Astrocyte (in vitro differentiated cells and primary cell): Measurements from ENCODE around the gene STMN3. TPM values are rescaled to one million over a fixed set of nuclear protein-coding genes. Genes with fewer than 3 reads are reported as not detected.
"Not testable (repeated sequence)": the region's sequence is repeated elsewhere in the genome, so short reads cannot be mapped to it uniquely, and the experiment has no call there.

ENCODE experiments used
- DNase-seq: peaks from one replicate; pipeline ENCODE4 v3.0.0-alpha.2; 2010; ENCODE audit warnings: low read depth
- FAIRE-seq: peaks from 2 replicates; lab custom pipeline; 2011; peaks lifted over from hg19 to GRCh38; lab: Jason Lieb, UNC
- H2AFZ ChIP-seq: 2 replicates; pipeline ENCODE4 v1.6.0; 2012; ENCODE audit warnings: low read depth, low read length, inconsistent platforms
- H3K27ac ChIP-seq: 2 replicates; pipeline ENCODE4 v1.5.1; 2011; ENCODE audit warnings: low read depth, low read length, inconsistent platforms
- H3K27me3 ChIP-seq: 2 replicates; pipeline ENCODE4 v1.6.0; 2011; ENCODE audit warnings: low read length, inconsistent platforms; ENCODE audit not compliant: insufficient read depth
- H3K36me3 ChIP-seq: 2 replicates; pipeline ENCODE4 v1.5.1; 2011; ENCODE audit warnings: low read length, inconsistent platforms; ENCODE audit not compliant: insufficient read depth
- H3K4me1 ChIP-seq: 2 replicates; pipeline ENCODE4 v1.5.1; 2011; ENCODE audit warnings: low read length, inconsistent platforms; ENCODE audit not compliant: insufficient read depth
- H3K4me2 ChIP-seq: 2 replicates; pipeline ENCODE4 v1.6.0; 2012; ENCODE audit warnings: low read length, inconsistent platforms
- H3K4me3 ChIP-seq: 2 replicates; pipeline ENCODE4 v1.5.1; 2011; ENCODE audit warnings: low read depth, mild to moderate bottlenecking, low read length, inconsistent platforms; ENCODE audit not compliant: insufficient read depth
- H3K79me2 ChIP-seq: 2 replicates; pipeline ENCODE4 v1.6.0; 2012; ENCODE audit warnings: mild to moderate bottlenecking, low read length, inconsistent platforms; ENCODE audit not compliant: insufficient read depth
- H3K9ac ChIP-seq: 2 replicates; pipeline ENCODE4 v1.6.0; 2012; ENCODE audit warnings: mild to moderate bottlenecking, low read length, inconsistent platforms
- H3K9me3 ChIP-seq: 2 replicates; pipeline ENCODE4 v1.5.1; 2012; ENCODE audit warnings: low read depth, mild to moderate bottlenecking, low read length, inconsistent platforms; ENCODE audit not compliant: insufficient read depth
- H4K20me1 ChIP-seq: 2 replicates; pipeline ENCODE4 v1.6.0; 2012; ENCODE audit warnings: low read length, inconsistent platforms; ENCODE audit not compliant: insufficient read depth
- H3K27ac Mint-ChIP-seq: one replicate; pipeline ENCODE4 v1.8.0; 2021; ENCODE audit warnings: mild to moderate bottlenecking, mixed read lengths; ENCODE audit not compliant: unreplicated experiment
- H3K27me3 Mint-ChIP-seq: one replicate; pipeline ENCODE4 v1.8.0; 2021; ENCODE audit warnings: low read depth, mixed read lengths; ENCODE audit not compliant: unreplicated experiment
- H3K36me3 Mint-ChIP-seq: one replicate; pipeline ENCODE4 v1.8.0; 2021; ENCODE audit warnings: low read depth, mixed read lengths; ENCODE audit not compliant: unreplicated experiment
- H3K4me1 Mint-ChIP-seq: one replicate; pipeline ENCODE4 v1.8.0; 2021; ENCODE audit warnings: low read depth, mixed read lengths; ENCODE audit not compliant: unreplicated experiment
- H3K4me3 Mint-ChIP-seq: one replicate; pipeline ENCODE4 v1.8.0; 2021; ENCODE audit warnings: mild to moderate bottlenecking, moderate library complexity, mixed read lengths; ENCODE audit not compliant: unreplicated experiment
- H3K9me3 Mint-ChIP-seq: one replicate; pipeline ENCODE4 v1.8.0; 2021; ENCODE audit warnings: mild to moderate bottlenecking, mixed read lengths; ENCODE audit not compliant: unreplicated experiment
- CTCF ChIP-seq: IDR thresholded peaks from 2 replicates; pipeline ENCODE4 v1.5.1; 2011; ENCODE audit warnings: low read depth, mild to moderate bottlenecking, inconsistent platforms, low read length, moderate library complexity; ENCODE audit not compliant: insufficient read depth
- EZH2 ChIP-seq: IDR thresholded peaks from 2 replicates; pipeline ENCODE4 v1.6.1; 2012; ENCODE audit warnings: mild to moderate bottlenecking, low read length, inconsistent platforms; ENCODE audit not compliant: insufficient read depth
- total RNA-seq: library from RNA; stranded (reverse); gene quantifications from 2 replicates; pipeline ENCODE4 v1.2.1, GENCODE V29; 2021

The STMN3 gene
- total RNA-seq, 1 donor from 2014 or later = 30.7 TPM

- peaks cover 5% of the 10 kb centered on the region for H3K4me1 Mint-ChIP-seq
- Histone ChIP-seq H3K4me1 (no peaks in the 10 kb centered on the region), H3K9me3 (no peaks in the 10 kb centered on the region), H2AFZ (no peak overlapping the region), H3K4me3 (no peak overlapping the region), H3K9ac (no peak overlapping the region), H3K36me3 (no peaks in the 10 kb centered on the region), H3K27me3 (no peaks in the 10 kb centered on the region), H3K79me2 (peaks cover 47% of the 10 kb centered on the region), H3K27ac (no peak overlapping the region), H4K20me1 (peaks cover 45% of the 10 kb centered on the region), H3K4me2 (no peak overlapping the region)
- H3K4me3 Mint-ChIP-seq = peak overlapping the region; percentile 4
- H3K36me3 Mint-ChIP-seq = peaks cover 24% of the 10 kb centered on the region
- no peaks in the 10 kb centered on the region for H3K27me3 Mint-ChIP-seq
- TF ChIP-seq CTCF (no peak), EZH2 (no peak)
- H3K9me3 Mint-ChIP-seq = no peaks in the 10 kb centered on the region
- no peak overlapping the region for H3K27ac Mint-ChIP-seq
- no peak for DNase-seq
- no peak for FAIRE-seq
These were observed 35.9 kb downstream of the STMN3 start for GRCh38 chr20:63617092-63617875.

GRCh38 chr20:63613863-63614594 is 39.2 kb downstream of the STMN3 start:
- H3K4me1 Mint-ChIP-seq, H3K27me3 Mint-ChIP-seq, H3K36me3 ChIP-seq, FAIRE-seq, H2AFZ ChIP-seq, H3K27ac Mint-ChIP-seq, H3K4me1 ChIP-seq, H3K27me3 ChIP-seq, H3K9me3 Mint-ChIP-seq, H3K4me2 ChIP-seq, H3K4me3 Mint-ChIP-seq, H3K4me3 ChIP-seq, H3K9ac ChIP-seq, H3K9me3 ChIP-seq, H3K27ac ChIP-seq, DNase-seq: not testable (repeated sequence)
- peaks cover 24% of the 10 kb centered on the region for H3K36me3 Mint-ChIP-seq
- peaks cover 39% of the 10 kb centered on the region for H4K20me1 ChIP-seq
- peaks cover 32% of the 10 kb centered on the region for H3K79me2 ChIP-seq

GRCh38 chr20:63612276-63612931 is 40.8 kb downstream of the STMN3 start:
- Histone ChIP-seq H3K4me2 (no peak overlapping the region), H3K36me3 (no peaks in the 10 kb centered on the region), H3K9me3 (no peaks in the 10 kb centered on the region), H3K4me1 (no peaks in the 10 kb centered on the region), H3K9ac (no peak overlapping the region), H3K27me3 (no peaks in the 10 kb centered on the region), H2AFZ (no peak overlapping the region), H3K27ac (no peak overlapping the region), H3K79me2 (peaks cover 20% of the 10 kb centered on the region), H3K4me3 (no peak overlapping the region), H4K20me1 (peaks cover 30% of the 10 kb centered on the region)
- H3K36me3 Mint-ChIP-seq = peaks cover 15% of the 10 kb centered on the region
- FAIRE-seq (no peak), DNase-seq (no peak)
- H3K4me3 Mint-ChIP-seq = peak overlapping the region; percentile 45
- no peaks in the 10 kb centered on the region for H3K27me3 Mint-ChIP-seq
- TF ChIP-seq EZH2 = no peak
- no peak for TF ChIP-seq CTCF
- no peak overlapping the region for H3K27ac Mint-ChIP-seq
- H3K4me1 Mint-ChIP-seq = peaks cover 7% of the 10 kb centered on the region
- H3K9me3 Mint-ChIP-seq = no peaks in the 10 kb centered on the region
